Measurements from ENCODE around the gene TBC1D2. TPM values are rescaled to one million over a fixed set of nuclear protein-coding genes. Genes with fewer than 3 reads are reported as not detected.

Gene TBC1D2
- total and polyA plus RNA-seq, 2 donors (not counting 3 experiments of a cell fraction or from before 2014, with no cell fraction given): 3.4 to 4.5 TPM

- Histone ChIP-seq H2AFZ (ENCODE audit: low read depth, low read length) (no peak overlapping the region), H3K9me3 (replicated peaks; ENCODE audit: control insufficient read depth, insufficient read depth, low read length) (no peaks in the 10 kb centered on the region), H3K27ac (ENCODE audit: insufficient read depth, low read depth, low read length) (no peak overlapping the region), H3K9me1 (replicated peaks; ENCODE audit: control insufficient read depth, extremely low read depth, insufficient read depth, low read length) (no peaks in the 10 kb centered on the region), H3K79me2 (ENCODE audit: control insufficient read depth, insufficient read depth, low read length) (no peaks in the 10 kb centered on the region), H3K4me3 (replicated peaks in 1 of 3; ENCODE audit: insufficient read depth in 1 of 3, low read depth in 1 of 3, low read length in 3 of 3) (no peak overlapping the region), H3K4me2 (ENCODE audit: insufficient read depth, low read length) (no peak overlapping the region), H3K27me3 (ENCODE audit: control insufficient read depth in 2 of 2, insufficient read depth in 2 of 2, low read length in 2 of 2) (no peaks in the 10 kb centered on the region), H3K9ac (replicated peaks; ENCODE audit: extremely low read depth, insufficient read depth, low read length) (no peak overlapping the region), H3K36me3 (ENCODE audit: control insufficient read depth in 2 of 2, extremely low read depth in 1 of 2, insufficient read depth in 2 of 2, low read length in 2 of 2) (no peaks in the 10 kb centered on the region), H3K4me1 (ENCODE audit: control insufficient read depth, extremely low read depth, insufficient read depth, low read length) (no peaks in the 10 kb centered on the region), H4K20me1 (replicated peaks; ENCODE audit: control insufficient read depth, extremely low read depth, insufficient read depth, low read length) (no peaks in the 10 kb centered on the region)
- intact Hi-C loops (cut with micrococcal nuclease): no loop called here
- ChIA-PET POLR2A (no interaction called here), CTCF (interaction anchor here (1.2 to 1.3 kb wide), 3 partner anchors 31 to 565 kb away, joined by 3 to 8 read pairs (median 6); no protein-coding TSS in a partner anchor)
- FAIRE-seq: no peak
- dilution Hi-C loops (cut with MboI; ENCODE audit: extremely low pct_ligation_motif_present, low sequenced_read_pairs): no loop called here
- DNase-seq (ENCODE audit: low read depth, low spot score): no peak
- BruUV-seq (replicated peaks): no TSS peak
- TF ChIP-seq POLR2A (IDR thresholded peaks at IDR 0.05; ENCODE audit: low read depth, low read length) (no peak), EZH2 (IDR thresholded peaks at IDR 0.05; ENCODE audit: borderline replicate concordance, low read depth, low read length, severe bottlenecking) (no peak), JUN (IDR thresholded peaks at IDR 0.05; ENCODE audit: borderline replicate concordance, insufficient read depth, insufficient read length, low read depth) (no peak), CTCF (IDR thresholded peaks at IDR 0.05; ENCODE audit: extremely low read depth in 1 of 2, insufficient read depth in 1 of 2, low read depth in 1 of 2, low read length in 2 of 2) (no peak), MAX (IDR thresholded peaks at IDR 0.05; ENCODE audit: insufficient read depth, insufficient read length) (no peak), POLR2AphosphoS5 (IDR thresholded peaks at IDR 0.05; ENCODE audit: insufficient read depth, low read depth, low read length) (no peak), GATA2 (IDR thresholded peaks at IDR 0.05; ENCODE audit: insufficient read depth, insufficient read length, low read depth, low read length) (no peak), FOS (IDR thresholded peaks at IDR 0.05; ENCODE audit: borderline replicate concordance, insufficient read depth, low read length) (no peak), MYC (IDR thresholded peaks at IDR 0.05; ENCODE audit: low read depth, low read length) (no peak)
Measured at GRCh38 chr9:98211260-98211659, 44.2 kb downstream of the TBC1D2 start.

All from endothelial cell of umbilical vein (primary cell).